Endothelial cell of umbilical vein (primary cell): Measurements from ENCODE around the gene NCOA7. TPM values are rescaled to one million over a fixed set of nuclear protein-coding genes. Genes with fewer than 3 reads are reported as not detected.

ENCODE experiments used
- BruUV-seq: library from RNA; stranded (reverse); fragments of 400-500 nt; replicated peaks from 2 replicates; lab custom pipeline; 2021; lab: Mats Ljungman, UMichigan
- CTCF ChIA-PET: fragments of 300-600, 350-600 bp; sonication (Branson Sonifier 250); formaldehyde crosslinking; loops from one replicate; lab custom pipeline; 2021; ENCODE audit warnings: antibody characterized with exemption, inconsistent platforms; lab: Charles Lee
- POLR2A ChIA-PET: fragments of 300-600, 350-600 bp; sonication (Branson Sonifier 250); formaldehyde crosslinking; loops from one replicate; lab custom pipeline; 2021; ENCODE audit warnings: antibody characterized with exemption, inconsistent platforms; lab: Charles Lee
- DNase-seq: peaks from one replicate; pipeline ENCODE4 v3.0.0-alpha.2; 2011; ENCODE audit warnings: low read depth, low spot score
- FAIRE-seq: peaks from 2 replicates; lab custom pipeline; 2011; peaks lifted over from hg19 to GRCh38; lab: Jason Lieb, UNC
- H2AFZ ChIP-seq: 2 replicates; pipeline ENCODE4 v1.6.0; 2012; ENCODE audit warnings: low read depth, low read length, control low read depth, inconsistent platforms
- H3K27ac ChIP-seq: 2 replicates; pipeline ENCODE4 v1.5.1; 2011; ENCODE audit warnings: low read depth, mild to moderate bottlenecking, control low read depth, low read length, moderate library complexity; ENCODE audit not compliant: insufficient read depth
- H3K27me3 ChIP-seq, 2 experiments: 2 replicates each; pipeline versions ENCODE4 v1.6.0 to v1.6.1; 2011; ENCODE audit warnings: low read length in 2 of 2, mixed read lengths in 1 of 2; ENCODE audit not compliant: control insufficient read depth in 2 of 2, insufficient read depth in 2 of 2
- H3K36me3 ChIP-seq, 2 experiments: 2 replicates in 1 of 2; 3 replicates in 1 of 2; pipeline ENCODE4 v1.5.1; 2011; ENCODE audit warnings: low read length in 2 of 2, mild to moderate bottlenecking in 1 of 2, moderate library complexity in 1 of 2; ENCODE audit not compliant: control insufficient read depth in 2 of 2, insufficient read depth in 2 of 2; ENCODE audit errors: extremely low read depth in 1 of 2
- H3K4me1 ChIP-seq: 3 replicates; pipeline ENCODE4 v1.5.1; 2011; ENCODE audit warnings: mild to moderate bottlenecking, low read length; ENCODE audit not compliant: control insufficient read depth, insufficient read depth; ENCODE audit errors: extremely low read depth
- H3K4me2 ChIP-seq: 2 replicates; pipeline ENCODE4 v1.6.1; 2011; ENCODE audit warnings: low read length, control low read depth, mixed read lengths; ENCODE audit not compliant: insufficient read depth
- H3K4me3 ChIP-seq, 3 experiments: fragments of 200-600 bp in 1 of 3; sonication (generic), shearing (Covaris generic) in 1 of 3; replicated peaks in 1 of 3; 2 replicates each; pipeline ENCODE4 v1.5.1; 2011 to 2016; ENCODE audit warnings: control low read depth in 3 of 3, low read length in 3 of 3, mild to moderate bottlenecking in 2 of 3, inconsistent platforms in 1 of 3, low read depth in 1 of 3, moderate library complexity in 1 of 3; ENCODE audit not compliant: insufficient read depth in 1 of 3
- H3K79me2 ChIP-seq: 2 replicates; pipeline ENCODE4 v1.6.0; 2012; ENCODE audit warnings: low read length, inconsistent platforms; ENCODE audit not compliant: control insufficient read depth, insufficient read depth
- H3K9ac ChIP-seq: replicated peaks from 2 replicates; pipeline ENCODE3; 2011; ENCODE audit warnings: low read length, control low read depth; ENCODE audit not compliant: insufficient read depth; ENCODE audit errors: extremely low read depth
- H3K9me1 ChIP-seq: replicated peaks from 3 replicates; pipeline ENCODE4 v1.6.0; 2011; ENCODE audit warnings: mild to moderate bottlenecking, low read length; ENCODE audit not compliant: control insufficient read depth, insufficient read depth; ENCODE audit errors: extremely low read depth
- H3K9me3 ChIP-seq: replicated peaks from 2 replicates; pipeline ENCODE4 v1.5.1; 2012; ENCODE audit warnings: low read length, inconsistent platforms; ENCODE audit not compliant: control insufficient read depth, insufficient read depth
- H4K20me1 ChIP-seq: replicated peaks from 2 replicates; pipeline ENCODE3; 2011; ENCODE audit warnings: mild to moderate bottlenecking, low read length; ENCODE audit not compliant: control insufficient read depth, insufficient read depth; ENCODE audit errors: extremely low read depth
- CTCF ChIP-seq, 2 donors: IDR thresholded peaks; 1 replicate in 1 of 2; 2 replicates in 1 of 2; pipeline ENCODE4 v1.5.1; 2011; ENCODE audit warnings: low read length in 2 of 2, mild to moderate bottlenecking in 2 of 2, moderate library complexity in 2 of 2, control low read depth in 1 of 2, inconsistent platforms in 1 of 2, low read depth in 1 of 2; ENCODE audit not compliant: insufficient read depth in 1 of 2; ENCODE audit errors: extremely low read depth in 1 of 2
- EZH2 ChIP-seq: IDR thresholded peaks from 2 replicates; pipeline ENCODE4 v1.6.1; 2012; ENCODE audit warnings: borderline replicate concordance, low read depth, mild to moderate bottlenecking, moderate library complexity, low read length, inconsistent platforms; ENCODE audit not compliant: severe bottlenecking
- FOS ChIP-seq: IDR thresholded peaks from 2 replicates; pipeline ENCODE4 v1.6.1; 2011; ENCODE audit warnings: mild to moderate bottlenecking, low read length, moderate library complexity, borderline replicate concordance; ENCODE audit not compliant: insufficient read depth
- GATA2 ChIP-seq: IDR thresholded peaks from 2 replicates; pipeline ENCODE4 v1.7.0; 2011; ENCODE audit warnings: low read depth, mild to moderate bottlenecking, moderate library complexity, mixed read lengths, low read length; ENCODE audit not compliant: insufficient read length, insufficient read depth
- JUN ChIP-seq: IDR thresholded peaks from 2 replicates; pipeline ENCODE4 v1.6.1; 2011; ENCODE audit warnings: borderline replicate concordance, low read depth; ENCODE audit not compliant: insufficient read length, insufficient read depth
- MYC ChIP-seq: IDR thresholded peaks from one replicate; pipeline ENCODE4 v1.6.1; 2011; ENCODE audit warnings: mild to moderate bottlenecking, low read depth, low read length
- POLR2A ChIP-seq: IDR thresholded peaks from 2 replicates; pipeline ENCODE4 v1.6.1; 2012; ENCODE audit warnings: low read depth, mild to moderate bottlenecking, control low read depth, low read length
- POLR2AphosphoS5 ChIP-seq: IDR thresholded peaks from 2 replicates; pipeline ENCODE4 v1.6.1; 2012; ENCODE audit warnings: low read depth, mild to moderate bottlenecking, control low read depth, low read length, moderate library complexity; ENCODE audit not compliant: insufficient read depth
- dilution Hi-C: fragments of 300-500 bp; cut with MboI; formaldehyde crosslinking; loops from one replicate; pipeline ENCODE4 v1.15.0; 2019; ENCODE audit warnings: low sequenced_read_pairs; ENCODE audit not compliant: extremely low pct_ligation_motif_present
- intact Hi-C: fragments of 100-400 bp; cut with micrococcal nuclease; formaldehyde crosslinking; loops from one replicate; pipeline ENCODE4 v1.10.0; 2022
- polyA plus RNA-seq, 4 experiments: library from polyadenylated mRNA; depleted of rRNA in 3 of 4; stranded (reverse) in 3 of 4; unstranded in 1 of 4; fragments of >200 nt; gene quantifications; 2 replicates each; pipeline versions ENCODE4 v1.2.1 to v1.2.3, GENCODE V29; 2011 to 2012; ENCODE audit warnings: missing spikeins in 1 of 4
- total RNA-seq: library from RNA; stranded (reverse); gene quantifications from 2 replicates; pipeline ENCODE4 v1.2.3, GENCODE V29; 2021
- TF ChIP-seq, protein P1 (sequence below): IDR thresholded peaks from 2 replicates; pipeline ENCODE4 v1.6.1; 2011; ENCODE audit not compliant: insufficient read depth, insufficient read length

NCOA7 gene
- total and polyA plus RNA-seq, 2 donors (not counting 3 experiments of a cell fraction or from before 2014, with no cell fraction given): 27.7 to 71.2 TPM

DNA sequence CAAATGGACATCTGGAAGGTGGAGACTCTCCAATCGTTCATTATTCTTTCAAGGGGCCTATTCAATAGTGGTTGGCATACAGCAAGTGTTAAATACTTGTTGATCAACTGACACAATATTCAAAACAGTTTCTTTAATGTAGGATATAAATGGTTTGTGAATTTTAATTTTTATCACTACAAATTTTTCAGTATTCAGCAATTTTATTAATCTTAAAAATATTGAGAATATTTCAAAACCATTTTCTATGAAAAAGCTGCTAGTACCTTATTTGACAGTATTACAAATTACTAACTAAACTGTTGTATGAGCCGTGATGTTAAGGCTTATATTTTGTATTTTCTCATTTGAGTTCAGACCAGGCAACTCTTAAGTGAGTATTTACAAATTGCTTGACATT, 32.4 kb downstream of the NCOA7 start:
- POLR2A ChIA-PET: no interaction called here
- Histone ChIP-seq H3K9me3 (no peaks in the 10 kb centered on the region), H3K4me3 (no peak overlapping the region), H3K4me2 (no peak overlapping the region), H3K27me3 (no peaks in the 10 kb centered on the region), H2AFZ (no peak overlapping the region), H3K27ac (no peak overlapping the region), H3K4me1 (peaks cover 40% of the 10 kb centered on the region), H3K9ac (no peak overlapping the region), H3K9me1 (no peaks in the 10 kb centered on the region), H4K20me1 (no peaks in the 10 kb centered on the region), H3K36me3 (peaks cover 4% of the 10 kb centered on the region in 2 experiments), H3K79me2 (peaks cover 12% of the 10 kb centered on the region)
- CTCF ChIA-PET: interaction anchor here (1.3 to 1.8 kb wide), 4 partner anchors 12 to 133 kb away, joined by 3 to 6 read pairs (median 4); partner anchors contain the start of genes HINT3 and NCOA7
- TF ChIP-seq JUN: no peak
- TF ChIP-seq MYC: no peak
- no peak for TF ChIP-seq GATA2
- TF ChIP-seq CTCF (IDR thresholded peaks at IDR 0.05; ENCODE audit: extremely low read depth in 1 of 2, insufficient read depth in 1 of 2, low read depth in 1 of 2, low read length in 2 of 2): no peak
- no peak for TF ChIP-seq POLR2AphosphoS5
- no peak for TF ChIP-seq EZH2
- no peak for TF ChIP-seq FOS
- TF ChIP-seq, protein P1, sequence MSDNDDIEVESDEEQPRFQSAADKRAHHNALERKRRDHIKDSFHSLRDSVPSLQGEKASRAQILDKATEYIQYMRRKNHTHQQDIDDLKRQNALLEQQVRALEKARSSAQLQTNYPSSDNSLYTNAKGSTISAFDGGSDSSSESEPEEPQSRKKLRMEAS: no peak
- no peak for TF ChIP-seq POLR2A
- intact Hi-C loops: no loop called here
- dilution Hi-C loops: no loop called here
- DNase-seq (no peak), FAIRE-seq (no peak)
- no TSS peak for BruUV-seq
